Mesenchymal stem cell (in vitro differentiated cells and primary cell): ENCODE results near the gene DNAJC19.

Experiments
- DNase-seq: peaks from one replicate; pipeline ENCODE4 v3.0.0-alpha.2; 2013
- H2AFZ ChIP-seq: one replicate; pipeline ENCODE4 v1.6.1; 2013; ENCODE audit warnings: low read depth, mild to moderate bottlenecking, control low read depth, inconsistent platforms, low read length, moderate library complexity
- H2AK5ac ChIP-seq: 2 replicates; pipeline ENCODE4 v1.6.1; 2013; ENCODE audit warnings: low read length, moderate library complexity, mild to moderate bottlenecking, inconsistent platforms; ENCODE audit not compliant: severe bottlenecking
- H2BK120ac ChIP-seq: one replicate; pipeline ENCODE4 v1.6.1; 2013; ENCODE audit warnings: low read depth, mild to moderate bottlenecking, inconsistent platforms, low read length, moderate library complexity
- H2BK12ac ChIP-seq, 2 experiments: one replicate each; pipeline ENCODE4 v1.6.1; 2013; ENCODE audit warnings: inconsistent platforms in 2 of 2, low read length in 2 of 2, mild to moderate bottlenecking in 2 of 2, moderate library complexity in 2 of 2, control low read depth in 1 of 2
- H2BK15ac ChIP-seq: one replicate; pipeline ENCODE4 v1.6.1; 2013; ENCODE audit warnings: mild to moderate bottlenecking, low read depth, inconsistent platforms; ENCODE audit not compliant: poor library complexity, severe bottlenecking
- H2BK5ac ChIP-seq: 2 replicates; pipeline ENCODE4 v1.6.1; 2013; ENCODE audit warnings: low read depth, mild to moderate bottlenecking, low read length, control low read depth, inconsistent platforms; ENCODE audit not compliant: poor library complexity, severe bottlenecking
- H3K14ac ChIP-seq, 2 experiments: one replicate each; pipeline ENCODE4 v1.6.1; 2013; ENCODE audit warnings: inconsistent platforms in 2 of 2, low read length in 2 of 2, control low read depth in 1 of 2, mild to moderate bottlenecking in 1 of 2, moderate library complexity in 1 of 2
- H3K18ac ChIP-seq, 2 experiments: one replicate each; pipeline ENCODE4 v1.6.1; 2013; ENCODE audit warnings: inconsistent platforms in 2 of 2, low read length in 2 of 2, control low read depth in 1 of 2, low read depth in 1 of 2, mild to moderate bottlenecking in 1 of 2
- H3K23ac ChIP-seq, 2 experiments: one replicate each; pipeline ENCODE4 v1.6.1; 2013; ENCODE audit warnings: inconsistent platforms in 2 of 2, low read length in 2 of 2, mild to moderate bottlenecking in 2 of 2, moderate library complexity in 2 of 2, control low read depth in 1 of 2
- H3K27ac ChIP-seq: 2 replicates; pipeline ENCODE4 v1.5.1; 2013; ENCODE audit warnings: mild to moderate bottlenecking, moderate library complexity, low read length, control low read depth, inconsistent platforms; ENCODE audit not compliant: poor library complexity, severe bottlenecking
- H3K27me3 ChIP-seq, 2 experiments: 2 replicates each; pipeline versions ENCODE4 v1.6.1 to v1.7.0; 2013; ENCODE audit warnings: low read length in 2 of 2, mild to moderate bottlenecking in 2 of 2, moderate library complexity in 2 of 2, control low read depth in 1 of 2, inconsistent platforms in 1 of 2; ENCODE audit not compliant: control insufficient read depth in 1 of 2, insufficient read depth in 1 of 2
- H3K36me3 ChIP-seq, 2 experiments: 2 replicates each; pipeline versions ENCODE4 v1.6.1 to v1.7.0; 2013; ENCODE audit warnings: low read length in 2 of 2, control low read depth in 1 of 2, inconsistent platforms in 1 of 2, low read depth in 1 of 2, mild to moderate bottlenecking in 1 of 2; ENCODE audit not compliant: insufficient read depth in 2 of 2, control insufficient read depth in 1 of 2
- H3K4ac ChIP-seq, 2 experiments: one replicate each; pipeline ENCODE4 v1.6.1; 2013; ENCODE audit warnings: inconsistent platforms in 2 of 2, low read length in 2 of 2, mild to moderate bottlenecking in 2 of 2, moderate library complexity in 2 of 2, control low read depth in 1 of 2, low read depth in 1 of 2
- H3K4me1 ChIP-seq: 2 replicates; pipeline ENCODE4 v1.6.1; 2013; ENCODE audit warnings: low read depth, low read length, control low read depth; ENCODE audit not compliant: control insufficient read depth, insufficient read depth
- H3K4me2 ChIP-seq: 2 replicates; pipeline ENCODE4 v1.6.1; 2013; ENCODE audit warnings: low read length, mild to moderate bottlenecking, inconsistent platforms; ENCODE audit not compliant: poor library complexity, severe bottlenecking
- H3K4me3 ChIP-seq, 2 experiments: 2 replicates each; pipeline versions ENCODE4 v1.5.1 to v1.7.0; 2013; ENCODE audit warnings: low read length in 2 of 2, mild to moderate bottlenecking in 2 of 2, control low read depth in 1 of 2, low read depth in 1 of 2; ENCODE audit not compliant: insufficient read depth in 1 of 2
- H3K79me1 ChIP-seq: replicated peaks from 2 replicates; pipeline ENCODE4 v1.6.1; 2013; ENCODE audit warnings: mild to moderate bottlenecking, control low read depth, low read length, inconsistent platforms; ENCODE audit not compliant: poor library complexity, severe bottlenecking
- H3K9ac ChIP-seq: 2 replicates; pipeline ENCODE4 v1.7.0; 2013; ENCODE audit warnings: mild to moderate bottlenecking, low read length, moderate library complexity
- H3K9me3 ChIP-seq: 2 replicates; pipeline ENCODE4 v1.7.0; 2013; ENCODE audit warnings: mild to moderate bottlenecking, low read length; ENCODE audit not compliant: control insufficient read depth
- H4K8ac ChIP-seq: one replicate; pipeline ENCODE4 v1.6.1; 2013; ENCODE audit warnings: inconsistent platforms, mild to moderate bottlenecking, low read length, moderate library complexity
- H4K91ac ChIP-seq: one replicate; pipeline ENCODE4 v1.6.1; 2013; ENCODE audit warnings: mild to moderate bottlenecking, low read length, inconsistent platforms
- WGBS: methylation state at CpG from one replicate; pipeline ENCODE4 v1.1.7; 2013; ENCODE audit warnings: mixed read lengths; 5-methylcytosine and 5-hydroxymethylcytosine counted together

DNAJC19 gene

DNA sequence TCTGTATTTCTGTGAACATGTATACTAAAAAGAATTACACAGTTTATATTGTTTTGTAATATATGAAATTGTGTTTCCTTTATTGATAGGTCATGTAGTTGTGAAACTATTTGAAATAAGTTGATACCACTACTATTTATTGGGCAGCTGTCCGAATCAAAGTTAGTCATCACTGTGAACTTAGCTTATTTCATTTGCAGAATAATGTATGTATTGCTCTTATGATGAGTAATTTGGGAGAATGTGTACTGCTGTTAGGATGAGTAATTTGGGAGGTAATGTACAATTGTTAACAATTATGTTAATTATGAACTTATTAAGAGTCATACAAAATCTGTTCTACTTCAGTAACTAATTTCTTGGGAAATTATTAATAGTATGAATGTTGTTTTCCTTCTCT is 54.9 kb downstream of the DNAJC19 start:
- peaks cover 7 to 49% of the 10 kb centered on the region in 2 experiments for H3K36me3 ChIP-seq
- H2AFZ ChIP-seq: no peak overlapping the region
- no peak overlapping the region for H3K4me2 ChIP-seq
- no peak overlapping the region for H2BK120ac ChIP-seq
- no peak overlapping the region for H2BK12ac ChIP-seq
- H3K27ac ChIP-seq: no peak overlapping the region
- no peak overlapping the region for H2BK15ac ChIP-seq
- DNase-seq: no peak
- H3K27me3 ChIP-seq: no peaks in the 10 kb centered on the region
- H3K4ac ChIP-seq: no peak overlapping the region
- H3K14ac ChIP-seq: no peak overlapping the region
- no peak overlapping the region for H3K4me3 ChIP-seq
- H3K4me1 ChIP-seq: peaks cover 5% of the 10 kb centered on the region
- no peak overlapping the region for H4K91ac ChIP-seq
- H4K8ac ChIP-seq: no peak overlapping the region
- H3K79me1 ChIP-seq: peaks cover 1% of the 10 kb centered on the region
- H2BK5ac ChIP-seq: no peak overlapping the region
- no peak overlapping the region for H3K18ac ChIP-seq
- no peak overlapping the region for H3K23ac ChIP-seq
- WGBS: 89% methylated on average over 1 of the region's 1 CpG
- H3K9me3 ChIP-seq: no peaks in the 10 kb centered on the region
- no peak overlapping the region for H3K9ac ChIP-seq
- H2AK5ac ChIP-seq: no peak overlapping the region
